ENCODE results near the gene PSMG3. TPM values are rescaled to one million over a fixed set of nuclear protein-coding genes. Genes with fewer than 3 reads are reported as not detected.

PSMG3 gene
- total and polyA plus RNA-seq, 3 donors from 2014 or later: 23.7 to 44.5 (median 39.1) TPM

GRCh38 chr7:1563981-1564602, 5.7 kb downstream of the PSMG3 start:
- no peak for DNase-seq
- H3K27ac ChIP-seq: no peak overlapping the region
- no peak overlapping the region for H3K4me3 ChIP-seq
- TF ChIP-seq POLR2A (IDR thresholded peaks at IDR 0.05): no peak
- no peak for TF ChIP-seq CTCF (IDR thresholded peaks at IDR 0.05)
- H3K27me3 ChIP-seq: no peaks in the 10 kb centered on the region
- no peaks in the 10 kb centered on the region for H3K36me3 ChIP-seq (ENCODE audit: low read depth, missing control alignments)
- peaks cover 5% of the 10 kb centered on the region for H3K4me1 ChIP-seq
- intact Hi-C loops (cut with DNase I; ENCODE audit: low total_unique reads): no loop called here
- WGBS, 2 donors: 82 to 91% methylated on average over 10 to 15 of the region's 15 CpGs
- H3K9me3 ChIP-seq: no peaks in the 10 kb centered on the region

GRCh38 chr7:1562597-1563051, 7.2 kb downstream of the PSMG3 start:
- 66 to 74% methylated on average over 18 of the region's 18 CpGs for WGBS, 2 donors
- no peak for DNase-seq
- no peaks in the 10 kb centered on the region for H3K27me3 ChIP-seq
- H3K9me3 ChIP-seq: no peaks in the 10 kb centered on the region
- no peaks in the 10 kb centered on the region for H3K4me1 ChIP-seq
- no peak overlapping the region for H3K4me3 ChIP-seq
- intact Hi-C loops (cut with DNase I; ENCODE audit: low total_unique reads): no loop called here
- no peak overlapping the region for H3K27ac ChIP-seq
- TF ChIP-seq POLR2A (IDR thresholded peaks at IDR 0.05): no peak
- no peak for TF ChIP-seq CTCF (IDR thresholded peaks at IDR 0.05)
- no peaks in the 10 kb centered on the region for H3K36me3 ChIP-seq (ENCODE audit: low read depth, missing control alignments)

- intact Hi-C loops (cut with DNase I; ENCODE audit: low total_unique reads): no loop called here
- TF ChIP-seq CTCF (IDR thresholded peaks at IDR 0.05) (no peak), POLR2A (IDR thresholded peaks at IDR 0.05) (no peak)
- WGBS, 2 donors: 65 to 80% methylated on average over 16 of the region's 16 CpGs
- Histone ChIP-seq H3K4me3 (no peak overlapping the region), H3K9me3 (no peaks in the 10 kb centered on the region), H3K36me3 (ENCODE audit: low read depth, missing control alignments) (no peaks in the 10 kb centered on the region), H3K4me1 (no peaks in the 10 kb centered on the region), H3K27ac (no peak overlapping the region), H3K27me3 (no peaks in the 10 kb centered on the region)
- DNase-seq: no peak
Measured at GRCh38 chr7:1562116-1562515, 7.7 kb downstream of the PSMG3 start.

GRCh38 chr7:1561036-1561940, 8.5 kb downstream of the PSMG3 start:
- Histone ChIP-seq H3K9me3 (no peaks in the 10 kb centered on the region), H3K36me3 (ENCODE audit: low read depth, missing control alignments) (no peaks in the 10 kb centered on the region), H3K27ac (no peak overlapping the region), H3K4me3 (no peak overlapping the region), H3K27me3 (no peaks in the 10 kb centered on the region), H3K4me1 (peaks cover under 1% of the 10 kb centered on the region)
- WGBS, 2 donors: 83 to 87% methylated on average over 22 to 34 of the region's 34 CpGs
- no peak for DNase-seq
- intact Hi-C loops (cut with DNase I; ENCODE audit: low total_unique reads): no loop called here
- TF ChIP-seq CTCF (IDR thresholded peaks at IDR 0.05) (no peak), POLR2A (IDR thresholded peaks at IDR 0.05) (no peak)

All from testis (tissue), 3 donors.